Stimulated activated memory B cell treated with anti-CD40 and anti-IgM and Interleukin-4, amounts not matched to agents 10 μg/mL and 1 μg/mL and 100 μg/mL, for 72 hours (primary cell): ENCODE data around the gene TRAF1.

Experiments used
- ATAC-seq: fragments of 150-1000 bp; cut with Tn5 transposase; 2 replicates; pipeline ENCODE4 v1.10.0; 2021
- H3K27ac Mint-ChIP-seq: one replicate; pipeline ENCODE4 v1.8.0; 2022; ENCODE audit warnings: mild to moderate bottlenecking, mixed read lengths
- H3K27me3 Mint-ChIP-seq: one replicate; pipeline ENCODE4 v1.8.0; 2022; ENCODE audit warnings: mixed read lengths
- H3K36me3 Mint-ChIP-seq: one replicate; pipeline ENCODE4 v1.8.0; 2022; ENCODE audit warnings: mixed read lengths
- H3K4me1 Mint-ChIP-seq: one replicate; pipeline ENCODE4 v1.8.0; 2022; ENCODE audit warnings: mixed read lengths
- H3K4me3 Mint-ChIP-seq: one replicate; pipeline ENCODE4 v1.8.0; 2022; ENCODE audit warnings: mild to moderate bottlenecking, moderate library complexity, mixed read lengths
- H3K9me3 Mint-ChIP-seq: one replicate; pipeline ENCODE4 v1.8.0; 2022; ENCODE audit warnings: mixed read lengths

Gene TRAF1

GRCh38 chr9:120878188-120879130 lies 48.1 kb downstream of the TRAF1 start:
- H3K27me3 Mint-ChIP-seq, result peaks cover 27% of the 10 kb centered on the region
- no peak for ATAC-seq
- peak overlapping the region; percentile 86 for H3K4me3 Mint-ChIP-seq
- H3K4me1 Mint-ChIP-seq, result peaks cover 54% of the 10 kb centered on the region
- no peaks in the 10 kb centered on the region for H3K9me3 Mint-ChIP-seq
- peak overlapping the region; percentile 82 for H3K27ac Mint-ChIP-seq
- H3K36me3 Mint-ChIP-seq, result peaks cover 11% of the 10 kb centered on the region

DNA sequence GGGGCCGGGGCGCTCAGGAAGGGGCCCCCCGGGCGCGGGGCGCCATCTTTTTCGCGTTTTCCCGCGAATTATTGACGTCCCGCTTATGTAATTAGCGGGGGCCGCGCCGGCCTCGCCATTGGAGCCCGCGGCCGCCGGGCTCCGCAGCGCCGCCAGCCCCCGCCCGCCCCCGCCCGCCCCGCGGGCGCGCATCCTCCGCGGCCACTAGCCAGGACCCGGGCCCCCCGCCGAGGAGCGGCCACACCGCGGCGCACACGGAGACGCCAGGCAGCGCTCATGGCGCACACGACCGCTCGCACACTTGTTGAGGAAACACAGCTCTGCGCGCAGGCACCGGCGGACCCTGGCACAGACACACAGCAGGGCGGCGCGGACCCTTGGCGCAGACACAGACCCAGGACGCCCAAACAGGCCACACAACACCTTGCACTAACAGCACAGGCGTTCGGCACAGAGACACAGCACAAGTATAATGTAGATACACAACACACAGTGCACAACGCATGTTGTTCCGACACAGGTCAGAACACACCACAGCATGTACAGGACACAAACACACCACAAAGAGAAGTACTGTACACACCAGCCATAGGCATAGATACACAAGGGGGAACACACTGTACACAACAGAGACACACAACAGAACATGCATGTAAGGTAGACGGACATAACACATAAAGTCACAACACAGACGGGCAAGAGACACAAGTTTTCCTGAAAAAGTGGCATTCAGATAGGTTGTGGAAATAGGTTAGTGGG lies 49.1 kb downstream of the TRAF1 start:
- Mint-ChIP-seq H3K9me3 (no peaks in the 10 kb centered on the region), H3K4me3 (peak overlapping the region; percentile 86), H3K4me1 (peaks cover 56% of the 10 kb centered on the region)

DNA sequence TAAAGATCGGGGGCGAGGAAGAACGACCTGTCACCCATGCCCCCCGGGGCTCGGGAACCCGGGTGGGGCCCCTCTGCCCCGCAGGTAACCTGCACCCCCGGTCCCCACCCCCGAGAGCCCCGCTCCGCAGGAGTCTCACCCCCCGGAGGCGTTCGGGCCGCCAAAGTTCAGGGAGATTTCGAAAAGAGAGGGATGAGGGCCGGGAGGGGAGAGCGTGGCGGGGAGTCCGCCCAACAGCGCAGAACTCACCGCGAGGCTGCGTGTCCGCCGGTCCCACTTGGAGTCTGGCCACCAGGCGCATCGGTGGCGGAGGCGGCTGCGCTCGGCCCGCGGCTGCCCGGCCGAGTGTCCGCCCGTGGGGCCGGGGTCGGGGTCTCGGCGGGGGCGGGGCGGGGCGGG lies 49.8 kb downstream of the TRAF1 start, which contains the start of gene PHF19:
PHF19 (minus strand) TSS at position 347 of the 399 bp plus-strand sequence. CDS start 2,447 bp downstream, outside the sequence.
- peaks cover 23% of the 10 kb centered on the region for H3K36me3 Mint-ChIP-seq
- peak; percentile 21 for ATAC-seq
- peaks cover 54% of the 10 kb centered on the region for H3K4me1 Mint-ChIP-seq
- H3K4me3 Mint-ChIP-seq, result peak within 1 kb of the TSS; percentile 86
- no peaks in the 10 kb centered on the region for H3K9me3 Mint-ChIP-seq
- H3K27ac Mint-ChIP-seq, result peak within 1 kb of the TSS; percentile 82
- peaks cover 24% of the 10 kb centered on the region for H3K27me3 Mint-ChIP-seq

More for the DNA sequence above, 49.1 kb downstream of the TRAF1 start:
- H3K36me3 Mint-ChIP-seq, result peaks cover 18% of the 10 kb centered on the region
- peak; percentile 71 for ATAC-seq
- H3K27ac Mint-ChIP-seq, result peak overlapping the region; percentile 82
- peaks cover 27% of the 10 kb centered on the region for H3K27me3 Mint-ChIP-seq

DNA sequence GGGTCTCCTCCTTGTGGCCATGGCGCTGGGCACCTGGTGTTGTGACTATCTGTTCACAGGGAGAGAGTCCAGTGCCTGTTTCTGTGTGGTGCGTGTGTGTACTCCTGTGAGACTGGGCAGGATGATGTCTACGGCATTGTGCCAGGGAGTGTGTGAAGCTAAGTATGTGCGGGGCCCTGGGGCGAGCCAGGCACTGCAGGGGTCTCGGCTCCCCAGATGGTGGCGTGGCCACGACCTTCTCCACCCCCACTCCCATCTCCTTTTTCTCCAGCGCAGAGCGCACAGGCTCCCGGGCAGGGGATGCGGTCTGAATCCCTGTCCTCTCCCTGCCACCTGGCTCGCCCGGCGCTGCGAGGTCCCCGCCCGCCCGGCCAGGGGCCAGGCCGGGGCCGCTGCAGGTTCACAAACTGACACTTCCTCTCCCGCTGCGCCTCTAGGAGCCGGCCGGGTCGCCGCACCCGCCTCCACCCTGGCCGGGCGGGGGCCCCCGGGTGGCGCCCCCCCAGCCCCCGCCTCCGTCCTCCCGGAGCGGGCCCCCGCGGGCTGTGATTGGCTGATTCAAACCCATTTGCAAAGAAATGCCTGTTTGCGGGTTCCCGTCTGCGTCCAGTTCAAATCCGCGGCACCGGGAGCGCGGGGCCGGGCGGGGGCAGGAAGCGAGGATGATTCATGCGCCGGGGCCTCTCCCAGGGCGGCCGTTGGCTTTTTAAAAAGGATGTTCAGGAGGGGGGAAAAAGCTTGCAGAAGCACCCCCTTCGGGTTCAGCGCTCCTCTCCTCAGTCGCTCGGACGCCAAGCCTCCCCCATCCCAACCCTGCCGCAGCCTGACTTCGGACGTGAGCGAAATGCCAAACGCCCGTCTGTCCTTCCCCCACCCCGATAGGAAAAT lies 50.4 kb downstream of the TRAF1 start:
- Mint-ChIP-seq H3K9me3 (no peaks in the 10 kb centered on the region), H3K4me3 (peak overlapping the region; percentile 77), H3K4me1 (peaks cover 51% of the 10 kb centered on the region), H3K36me3 (peaks cover 23% of the 10 kb centered on the region), H3K27ac (peak overlapping the region; percentile 82), H3K27me3 (peaks cover 18% of the 10 kb centered on the region)
- peak; percentile 85 for ATAC-seq

- Mint-ChIP-seq H3K9me3 (no peaks in the 10 kb centered on the region), H3K4me1 (peaks cover 51% of the 10 kb centered on the region), H3K27me3 (peaks cover 13% of the 10 kb centered on the region), H3K27ac (peak overlapping the region; percentile 82), H3K4me3 (peak overlapping the region; percentile 72), H3K36me3 (peaks cover 23% of the 10 kb centered on the region)
- ATAC-seq, result no peak
Measured at GRCh38 chr9:120875643-120875953, 51.0 kb downstream of the TRAF1 start.

DNA sequence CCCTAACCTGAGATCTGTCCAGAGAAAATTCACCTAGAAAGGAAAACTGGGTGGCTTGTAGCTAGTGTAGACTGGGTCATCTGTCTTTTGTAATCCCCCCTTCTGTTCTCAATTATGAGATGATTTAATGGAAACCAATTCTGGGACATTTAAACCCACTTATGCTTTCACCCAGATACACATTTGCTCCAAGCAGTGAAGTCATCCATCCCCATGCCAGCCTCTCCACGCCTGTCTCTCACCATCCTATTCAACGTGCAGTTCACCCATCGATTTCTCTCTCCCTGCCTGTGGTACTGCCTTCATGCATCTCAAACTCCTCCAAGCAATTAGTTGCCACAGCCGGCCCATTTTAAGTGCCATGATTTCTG lies 51.4 kb downstream of the TRAF1 start:
- Mint-ChIP-seq H3K9me3 (no peaks in the 10 kb centered on the region), H3K27me3 (peaks cover 13% of the 10 kb centered on the region), H3K27ac (peak overlapping the region; percentile 82), H3K4me1 (peaks cover 53% of the 10 kb centered on the region), H3K36me3 (peaks cover 23% of the 10 kb centered on the region), H3K4me3 (peak overlapping the region; percentile 72)
- no peak for ATAC-seq

DNA sequence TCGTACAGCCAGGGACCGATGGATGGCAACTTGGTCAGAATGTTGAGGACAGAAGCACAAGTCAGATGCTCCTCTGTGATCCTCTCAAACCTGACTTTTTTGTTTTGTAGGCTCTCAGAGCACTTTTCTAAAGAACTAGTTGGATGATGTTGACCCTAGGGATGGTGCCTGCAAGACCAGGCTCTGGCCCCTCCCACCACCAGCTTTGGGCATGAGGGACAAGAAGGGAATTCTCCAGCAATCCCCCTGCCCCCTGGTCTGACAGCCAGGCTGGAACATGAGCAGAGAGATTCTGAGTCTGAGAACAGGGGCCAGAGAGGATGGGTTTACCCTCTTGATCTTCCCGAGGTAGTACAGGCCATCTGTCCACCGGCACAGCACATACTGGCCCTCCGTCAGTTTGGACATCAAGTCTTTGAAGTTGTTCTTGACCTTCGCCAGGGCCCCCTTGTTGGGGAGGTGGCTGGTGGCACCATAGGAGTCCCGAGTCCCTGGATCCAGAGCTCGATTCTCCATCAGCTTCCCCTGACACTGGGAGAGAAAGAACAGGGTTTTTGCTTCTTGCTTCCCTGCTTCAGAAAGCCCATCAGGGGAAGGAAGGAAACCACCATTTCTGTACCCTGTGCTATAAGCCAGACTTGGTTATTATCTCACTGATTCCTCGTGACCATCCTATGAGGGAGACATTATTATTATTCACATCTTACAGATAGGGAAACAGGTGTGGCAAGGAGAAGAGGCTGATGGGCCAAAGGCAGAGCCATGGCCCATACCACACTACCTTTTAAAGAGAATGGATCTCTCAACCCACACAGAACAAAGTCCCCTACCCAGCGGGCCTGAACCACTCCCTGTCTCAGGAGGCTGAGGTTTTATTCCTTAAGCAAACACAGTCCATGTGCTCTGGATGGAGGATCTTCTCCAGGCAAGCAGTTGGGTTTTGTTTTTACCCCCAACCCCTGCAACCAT lies 52.1 kb downstream of the TRAF1 start:
- Mint-ChIP-seq H3K4me3 (no peak overlapping the region), H3K27me3 (peaks cover 9% of the 10 kb centered on the region), H3K4me1 (peaks cover 55% of the 10 kb centered on the region), H3K9me3 (no peaks in the 10 kb centered on the region), H3K36me3 (peaks cover 23% of the 10 kb centered on the region), H3K27ac (peak overlapping the region; percentile 31)
- no peak for ATAC-seq

- no peaks in the 10 kb centered on the region for H3K27me3 Mint-ChIP-seq
- peaks cover 51% of the 10 kb centered on the region for H3K4me1 Mint-ChIP-seq
- no peaks in the 10 kb centered on the region for H3K9me3 Mint-ChIP-seq
- H3K36me3 Mint-ChIP-seq, result peaks cover 23% of the 10 kb centered on the region
- H3K27ac Mint-ChIP-seq, result peak overlapping the region; percentile 31
- H3K4me3 Mint-ChIP-seq, result no peak overlapping the region
- ATAC-seq, result no peak
Measured at GRCh38 chr9:120873512-120873911, 53.1 kb downstream of the TRAF1 start.

DNA sequence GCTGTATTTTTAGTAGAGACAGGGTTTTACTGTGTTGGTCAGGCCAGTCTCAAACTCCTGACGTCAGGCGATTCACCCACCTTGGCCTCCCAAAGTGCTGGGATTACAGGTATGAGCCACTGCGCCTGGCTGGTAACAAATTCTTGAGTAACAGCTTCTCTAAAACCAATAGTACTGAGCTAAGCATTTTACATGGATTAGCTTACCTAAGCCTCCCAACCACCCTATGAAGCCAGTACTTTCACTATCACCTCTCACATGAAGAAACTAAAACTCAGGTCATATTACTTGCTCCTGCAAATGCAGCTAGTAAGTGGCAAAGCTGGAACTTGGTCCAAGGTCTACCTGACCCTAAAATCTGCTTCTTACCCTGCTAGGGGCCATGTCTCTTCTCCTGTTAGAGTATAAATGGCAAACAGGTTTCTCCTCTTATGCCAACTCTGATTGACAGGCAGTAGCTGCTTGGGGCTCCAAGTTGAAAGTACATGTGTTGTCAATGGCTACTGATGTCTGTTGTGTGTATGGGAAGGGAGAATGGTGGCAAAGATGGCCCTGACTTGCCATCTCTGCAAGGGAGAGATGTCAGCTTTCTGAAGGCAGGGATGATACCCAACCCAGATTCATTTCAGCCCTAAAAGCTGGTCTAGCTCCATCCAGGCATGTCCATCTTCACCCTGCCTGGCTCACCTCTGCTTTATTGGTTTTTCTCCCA lies 53.6 kb downstream of the TRAF1 start:
- Mint-ChIP-seq H3K27me3 (no peaks in the 10 kb centered on the region), H3K36me3 (peaks cover 23% of the 10 kb centered on the region), H3K27ac (peak overlapping the region; percentile 31), H3K4me3 (no peak overlapping the region), H3K4me1 (peaks cover 51% of the 10 kb centered on the region), H3K9me3 (no peaks in the 10 kb centered on the region)
- ATAC-seq, result no peak

- Mint-ChIP-seq H3K4me3 (peak overlapping the region; percentile 50), H3K4me1 (peaks cover 35% of the 10 kb centered on the region), H3K27me3 (no peaks in the 10 kb centered on the region), H3K36me3 (peaks cover 17% of the 10 kb centered on the region), H3K27ac (peak overlapping the region; percentile 55), H3K9me3 (no peaks in the 10 kb centered on the region)
- no peak for ATAC-seq
Measured at GRCh38 chr9:120870206-120870605, 56.4 kb downstream of the TRAF1 start.

GRCh38 chr9:120869726-120870125 lies 56.9 kb downstream of the TRAF1 start:
- no peaks in the 10 kb centered on the region for H3K27me3 Mint-ChIP-seq
- H3K9me3 Mint-ChIP-seq, result no peaks in the 10 kb centered on the region
- H3K27ac Mint-ChIP-seq, result peak overlapping the region; percentile 55
- no peak overlapping the region for H3K4me3 Mint-ChIP-seq
- peaks cover 34% of the 10 kb centered on the region for H3K4me1 Mint-ChIP-seq
- no peak for ATAC-seq
- H3K36me3 Mint-ChIP-seq, result peaks cover 17% of the 10 kb centered on the region

GRCh38 chr9:120869360-120869687 lies 57.3 kb downstream of the TRAF1 start:
- no peak for ATAC-seq
- peaks cover 18% of the 10 kb centered on the region for H3K36me3 Mint-ChIP-seq
- peak overlapping the region; percentile 79 for H3K27ac Mint-ChIP-seq
- no peaks in the 10 kb centered on the region for H3K27me3 Mint-ChIP-seq
- peaks cover 30% of the 10 kb centered on the region for H3K4me1 Mint-ChIP-seq
- peak overlapping the region; percentile 93 for H3K4me3 Mint-ChIP-seq
- H3K9me3 Mint-ChIP-seq, result no peaks in the 10 kb centered on the region

- ATAC-seq, result peak; percentile 98
- Mint-ChIP-seq H3K4me3 (peak overlapping the region; percentile 93), H3K27ac (peak overlapping the region; percentile 79), H3K27me3 (no peaks in the 10 kb centered on the region), H3K9me3 (no peaks in the 10 kb centered on the region), H3K36me3 (peaks cover 21% of the 10 kb centered on the region), H3K4me1 (peaks cover 26% of the 10 kb centered on the region)
Measured at GRCh38 chr9:120868676-120869359, 57.8 kb downstream of the TRAF1 start.
